Heart left ventricle (tissue), 13 donors: Measurements from ENCODE around the gene MYO19.

Experiments
- CTCF ChIP-seq, 12 donors: fragments of 200-600 bp; sonication (generic) in 4 of 12; IDR thresholded peaks; one replicate each; pipeline versions ENCODE4 v1.5.0 to v1.8.0; 2018 to 2022; ENCODE audit warnings: antibody characterized with exemption in 12 of 12, mild to moderate bottlenecking in 5 of 12
- POLR2A ChIP-seq, 2 donors: fragments of 450-650 bp; IDR thresholded peaks; one replicate each; pipeline ENCODE4 v1.6.1; 2017; ENCODE audit warnings: antibody characterized with exemption in 2 of 2, mild to moderate bottlenecking in 2 of 2, moderate library complexity in 2 of 2
- donor health status: ischemic (EF 13 %, LVEDD 7.1; RV severe dilation, severe dysfunction).
- donor health status: DM: no; HTN: yes; CAD: no.
- donor health status: DM: no; HTN: no; CAD: no.
- donor health status: ischemic (EF 25% LVEDD 6.9; RV normal size, moderate dysfunction).
- donor health status: ischemic (EF 25% LVEDD 5.7; RV mildly dilated, moderate dysfunction).
- donor health status: ischemic (EF 35%, LVEDD 5.7; RV mildly dilated, moderate dysfunction).
- donor health status: nonischemic (EF 11% LVEDD 7.7; RV severe dilation, severe dysfunction).
- donor health status: DM: yes; HTN: yes; CAD: no.
- donor health status: PGD.
- donor health status: ischemic (EF 29% LVEDD 5.4; RV normal size, mild dysfunction).
- donor health status: nonischemic (EF 23%, LVEDD 6.1; RV moderate dilation, normal function).

GRCh38 chr17:36507266-36507665, 27.4 kb downstream of the MYO19 start:
- TF ChIP-seq POLR2A (IDR thresholded peaks at IDR 0.05) (no peak), CTCF (IDR thresholded peaks at IDR 0.05) (no peak)
